Adrenal gland (tissue), 5 donors: ENCODE measurements around the gene GPR45.

Experiments
- CTCF ChIP-seq, 6 experiments: fragments of 450-650 bp in 4 of 6; fragments of 200-600 bp in 2 of 6; sonication (generic) in 1 of 6; IDR thresholded peaks; 1 replicate in 5 of 6; 2 replicates in 1 of 6; pipeline versions ENCODE4 v1.5.1 to v1.8.0; 2016 to 2021; ENCODE audit warnings: antibody characterized with exemption in 6 of 6, mild to moderate bottlenecking in 2 of 6, moderate library complexity in 1 of 6
- POLR2A ChIP-seq, 2 donors: fragments of 450-650 bp; IDR thresholded peaks; one replicate each; pipeline ENCODE4 v1.6.1; 2017; ENCODE audit warnings: antibody characterized with exemption in 2 of 2, mild to moderate bottlenecking in 2 of 2, moderate library complexity in 1 of 2
- donor health status: DM: no; HTN: no; CAD: no.

DNA sequence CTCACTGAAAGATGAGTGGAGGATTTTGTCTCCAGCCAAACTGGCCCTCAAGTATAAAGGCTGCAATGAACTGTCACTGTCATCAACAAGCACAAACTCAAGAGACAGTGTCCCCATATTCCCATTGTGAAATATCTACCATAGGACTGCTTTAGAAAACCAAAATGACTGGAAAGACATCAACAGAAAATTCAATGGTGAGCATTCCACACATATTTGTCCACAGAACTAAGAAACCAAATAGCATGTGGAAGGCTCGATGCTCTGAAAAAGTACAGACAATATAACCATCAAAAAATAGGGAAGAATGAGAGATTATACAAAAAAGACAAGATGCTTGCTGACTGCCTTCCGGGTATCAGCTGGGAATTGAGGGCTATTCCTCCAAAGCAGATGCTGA lies 50.4 kb downstream of the GPR45 start:
- TF ChIP-seq CTCF (IDR thresholded peaks at IDR 0.05): no peak
- no peak for TF ChIP-seq POLR2A (IDR thresholded peaks at IDR 0.05)
